Muscle of back (tissue), 11 donors: ENCODE data around the gene DGKG. TPM values are rescaled to one million over a fixed set of nuclear protein-coding genes. Genes with fewer than 3 reads are reported as not detected.

ENCODE experiments used
- DNase-seq, 3 donors: peaks; one replicate each; pipeline versions ENCODE4 v3.0.0 to v3.0.0-alpha.2; 2013
- polyA plus RNA-seq, 10 donors: library from polyadenylated mRNA; unstranded; fragments of 120-200 nt; gene quantifications; one replicate each; pipeline ENCODE4 v1.2.1, GENCODE V29; 2013; ENCODE audit not compliant: insufficient read length in 10 of 10

Gene DGKG
- polyA plus RNA-seq, 10 donors: 0.49 to 4.3 (median 2.4) TPM

GRCh38 chr3:186319945-186320344 lies 42.1 kb downstream of the DGKG start:
- DNase-seq: no peak

- DNase-seq: peak in 1 of 3 donors; percentile 5
These were observed 43.9 kb downstream of the DGKG start for GRCh38 chr3:186318135-186318534.

DNA sequence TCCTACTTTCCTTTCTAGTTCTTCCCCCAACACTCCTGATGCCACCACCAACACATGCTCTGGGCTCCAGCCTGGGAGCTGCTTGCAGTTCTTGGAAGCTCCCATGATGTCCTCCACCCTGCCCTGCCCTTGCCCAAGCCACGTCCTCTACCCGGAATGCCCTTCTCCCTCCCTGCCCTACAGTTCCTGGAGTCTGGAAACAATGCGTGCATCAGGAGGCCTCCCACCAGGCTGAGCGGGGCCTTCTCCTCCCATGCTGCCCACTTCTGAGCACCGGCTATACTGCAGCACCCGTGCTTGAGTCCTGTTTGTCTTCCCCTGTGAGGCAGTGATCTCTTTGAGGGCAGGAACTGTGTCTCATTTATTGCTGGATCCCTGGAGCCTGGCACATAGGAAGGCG lies 44.6 kb downstream of the DGKG start:
- no peak for DNase-seq

DNA sequence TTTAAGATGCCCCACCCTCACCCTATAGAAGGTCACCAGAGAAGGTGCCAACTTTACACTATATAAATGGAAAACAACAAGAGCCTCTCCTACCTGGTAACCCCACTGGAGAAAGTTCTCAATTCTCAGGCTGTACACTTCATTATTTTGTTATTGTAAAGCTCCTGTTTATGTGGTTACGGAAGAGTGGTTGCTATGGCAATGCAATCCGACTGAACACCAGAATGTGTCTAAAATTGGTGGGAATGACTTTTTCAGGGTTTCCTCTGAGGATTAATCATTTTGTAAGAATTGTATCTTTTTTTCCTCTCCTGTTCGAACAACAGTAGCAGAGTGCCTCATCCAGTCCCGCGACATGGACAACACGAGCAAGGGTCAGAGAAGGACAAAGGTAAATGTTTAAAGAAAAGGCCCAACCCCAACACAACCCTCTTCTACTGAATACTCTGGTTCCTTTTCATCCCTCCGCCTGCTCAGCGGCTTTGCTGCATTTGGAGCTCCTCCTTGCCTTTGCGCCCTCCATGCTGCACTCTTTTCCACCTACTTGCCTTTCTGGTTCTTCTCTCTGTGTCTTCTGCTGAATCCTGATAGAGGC lies 45.3 kb downstream of the DGKG start:
- no peak for DNase-seq

GRCh38 chr3:186315581-186316354 lies 46.3 kb downstream of the DGKG start:
- peak in 1 of 3 donors; percentile 6 for DNase-seq

DNA sequence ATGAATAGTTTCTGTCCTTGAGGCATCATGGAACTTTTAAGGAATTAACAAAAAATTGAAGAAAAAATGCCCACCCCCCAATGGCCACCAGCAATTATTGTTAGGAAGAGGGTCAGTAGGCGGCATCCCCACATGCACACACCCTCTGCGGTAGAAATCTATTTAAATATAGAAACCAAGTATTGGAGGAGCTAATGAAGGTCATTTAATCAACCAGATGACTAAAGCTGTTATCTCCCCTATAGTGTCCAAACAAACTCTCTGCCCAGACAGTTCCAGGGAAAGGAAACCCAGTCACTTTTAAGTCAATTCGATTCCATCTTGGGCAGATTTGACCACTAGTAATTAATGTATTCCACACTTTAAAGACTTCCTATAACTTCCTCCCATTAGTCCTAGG lies 47.1 kb downstream of the DGKG start:
- no peak for DNase-seq

DNA sequence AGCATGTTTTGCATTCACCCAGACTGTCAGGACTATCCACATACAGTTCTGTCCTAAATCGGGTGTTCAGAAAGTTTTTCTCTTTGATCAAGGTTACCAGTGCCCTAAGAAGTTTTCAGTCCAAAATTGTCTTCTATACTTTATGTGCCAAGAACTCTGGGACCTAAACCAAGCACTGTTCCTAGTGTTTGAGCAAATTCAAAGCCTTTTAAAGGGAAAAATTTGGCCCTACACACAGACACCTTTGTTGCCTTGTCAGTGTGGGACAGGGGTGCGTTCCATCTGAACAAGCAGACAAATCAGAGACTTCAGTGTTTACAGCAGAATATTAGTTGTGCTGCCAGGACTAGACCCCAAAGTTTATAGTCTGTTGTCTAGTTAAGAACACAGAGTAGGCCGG lies 50.6 kb downstream of the DGKG start:
- DNase-seq: no peak

- DNase-seq: peak in 1 of 3 donors; percentile 4
These were observed 53.5 kb downstream of the DGKG start for GRCh38 chr3:186308549-186308948.

DNA sequence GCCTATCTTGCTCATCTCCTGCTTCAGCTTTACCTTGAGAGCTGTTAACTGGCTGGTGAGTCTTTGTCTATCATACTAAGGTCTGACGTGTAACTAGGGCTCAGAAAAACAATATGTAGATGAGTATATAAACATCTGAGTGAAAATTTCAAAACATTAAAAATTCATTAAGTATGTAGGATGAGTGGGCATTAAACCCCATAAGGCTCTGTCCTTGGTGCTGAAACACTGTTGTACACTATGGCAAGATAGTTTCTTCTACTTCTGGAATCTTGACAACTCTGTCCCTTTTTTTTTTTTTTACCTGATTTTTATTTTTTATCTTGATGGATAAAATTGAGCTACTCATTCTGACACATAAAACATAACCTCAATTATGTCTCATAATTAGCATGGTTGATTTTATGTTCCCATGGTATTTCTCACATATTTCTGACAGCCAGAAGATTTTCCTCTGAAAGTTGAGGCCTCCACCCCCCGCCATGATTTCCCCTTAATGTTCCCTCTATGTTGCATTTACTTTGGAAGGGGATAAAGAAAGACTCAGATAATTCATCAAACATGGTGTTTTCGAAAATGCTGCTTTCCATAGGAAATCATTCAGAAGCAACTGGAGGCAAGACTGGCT lies 54.3 kb downstream of the DGKG start:
- DNase-seq: peak; percentile 21 to 62 (median 44)

DNA sequence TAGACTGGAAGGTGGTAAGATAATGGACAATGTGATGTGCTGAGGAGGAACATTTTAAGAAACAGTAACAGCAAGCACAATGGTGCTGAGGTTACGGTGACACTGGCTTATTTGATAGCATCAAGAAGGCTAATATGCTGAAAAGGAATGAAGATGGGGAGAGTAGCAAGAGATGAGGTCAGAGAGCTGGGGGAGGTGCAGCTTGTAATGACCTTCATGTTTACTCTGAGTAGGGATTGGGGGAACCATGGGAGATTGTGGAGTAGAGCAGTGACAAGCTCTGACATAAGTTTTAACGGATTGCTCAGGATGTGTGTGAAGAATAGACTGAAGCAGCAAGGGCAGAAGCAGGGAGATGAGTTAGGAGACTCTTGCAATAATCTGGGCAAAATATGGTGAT lies 56.7 kb downstream of the DGKG start:
- DNase-seq: no peak

GRCh38 chr3:186303965-186304364 lies 58.1 kb downstream of the DGKG start:
- no peak for DNase-seq

DNA sequence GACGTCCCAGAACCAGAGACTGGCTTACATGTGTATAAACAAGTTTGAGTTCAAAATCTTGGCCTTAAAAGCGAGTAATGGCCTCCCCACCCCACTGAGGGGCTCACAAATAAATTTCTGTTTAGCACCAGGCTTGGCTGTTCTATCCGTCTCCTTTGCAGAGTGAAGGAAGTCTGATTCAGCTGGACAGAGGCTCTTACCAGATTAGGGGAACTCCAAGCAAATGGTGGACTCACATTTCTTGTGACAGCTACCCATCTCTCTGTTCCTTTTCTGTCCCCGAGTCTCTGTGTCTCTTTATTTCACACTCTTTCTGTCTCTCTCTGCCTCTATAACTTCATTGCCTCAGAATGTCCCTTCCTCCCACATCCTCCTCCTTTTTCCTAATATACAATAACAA lies 62.7 kb downstream of the DGKG start:
- no peak for DNase-seq

DNA sequence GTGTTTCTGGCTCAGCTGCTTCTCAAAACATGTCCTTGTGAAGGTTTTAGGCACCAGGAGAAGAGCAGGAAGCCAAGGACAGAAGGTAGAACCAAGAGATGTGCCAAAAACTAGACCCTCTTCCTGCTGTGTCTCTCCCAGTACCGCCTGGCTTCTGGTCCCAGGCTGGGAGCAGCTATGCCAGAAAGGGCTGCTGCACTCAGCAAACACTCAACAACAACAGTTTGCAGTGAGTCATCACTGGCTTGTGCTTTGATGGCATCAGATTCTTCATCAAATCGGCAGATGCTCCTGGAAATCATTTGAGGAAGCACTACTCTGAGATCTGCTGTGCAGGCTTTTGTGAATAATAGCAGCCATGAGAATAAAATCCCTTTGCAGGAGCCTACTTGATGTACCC lies 63.2 kb downstream of the DGKG start:
- DNase-seq: no peak

DNA sequence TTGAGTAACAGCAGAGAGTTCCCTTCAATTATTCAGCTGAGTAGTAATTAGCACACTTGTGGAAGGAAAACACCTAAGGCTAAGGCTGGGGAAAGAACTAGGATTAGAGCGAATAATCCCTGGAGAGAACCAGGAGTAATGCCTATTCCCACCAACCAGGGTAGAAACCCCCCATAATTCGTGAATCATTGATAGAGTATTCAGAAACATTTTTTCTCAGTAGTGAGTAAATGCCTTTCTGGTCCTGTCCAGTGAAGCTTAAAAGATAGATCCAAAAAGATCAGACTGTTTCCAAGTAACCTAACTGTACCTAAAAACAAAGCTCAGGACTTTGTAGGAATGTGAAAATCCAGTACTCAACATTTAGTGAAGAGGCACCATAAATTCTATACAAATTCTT lies 71.2 kb downstream of the DGKG start:
- no peak for DNase-seq

DNA sequence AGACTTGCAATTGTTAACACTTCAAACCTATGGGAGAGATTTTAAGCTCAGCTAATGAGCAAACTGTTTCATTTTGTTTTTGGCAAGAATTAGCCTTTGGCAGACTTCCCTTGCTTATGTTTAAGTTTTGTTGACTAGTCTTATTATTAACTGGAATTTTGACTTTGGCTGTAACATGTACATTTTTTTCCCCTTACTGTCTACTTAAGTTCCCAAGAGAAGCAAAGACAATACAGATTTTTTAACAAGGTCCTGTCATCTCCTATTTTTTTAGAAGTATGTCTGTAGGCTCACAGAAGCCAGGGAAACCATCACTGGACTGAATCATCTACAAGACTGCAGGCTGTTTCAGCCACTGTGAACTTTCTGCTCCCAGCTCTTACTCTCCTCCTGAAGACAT lies 74.3 kb downstream of the DGKG start:
- DNase-seq: peak; percentile 25 to 80 (median 30)

- DNase-seq: no peak
These were observed 75.9 kb downstream of the DGKG start for GRCh38 chr3:186286114-186286513.

- no peak for DNase-seq
These were observed 77.4 kb downstream of the DGKG start for GRCh38 chr3:186284661-186285060.

DNA sequence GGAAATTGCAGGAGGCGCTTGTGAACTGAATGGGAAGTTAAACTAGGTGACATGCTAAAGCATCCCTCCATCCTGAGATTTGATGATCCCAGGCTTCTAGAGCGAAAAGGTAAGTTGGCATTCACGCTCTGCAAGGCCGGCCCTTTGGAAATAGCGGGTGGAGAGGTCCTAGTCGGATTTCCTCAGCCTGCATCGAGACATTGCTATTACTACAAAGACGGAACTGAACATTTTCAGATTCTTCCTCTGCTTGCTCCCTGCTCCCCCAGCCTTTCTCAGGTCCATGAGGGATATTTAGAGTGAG lies 77.7 kb downstream of the DGKG start:
- DNase-seq: no peak

- peak in 1 of 3 donors; percentile 56 for DNase-seq
These were observed 78.2 kb downstream of the DGKG start for GRCh38 chr3:186283651-186284348.

GRCh38 chr3:186283096-186283495 lies 78.9 kb downstream of the DGKG start:
- no peak for DNase-seq

GRCh38 chr3:186281176-186281575 lies 80.9 kb downstream of the DGKG start:
- peak in 1 of 3 donors; percentile 65 for DNase-seq

- no peak for DNase-seq
These were observed 81.3 kb downstream of the DGKG start for GRCh38 chr3:186280737-186281136.
